ENCODE results near the gene TMED7.

Gene TMED7

GRCh38 chr5:115579216-115579615 is 46.6 kb downstream of the TMED7 start:
- DNase-seq, result no peak

- DNase-seq, result no peak
These were observed 47.2 kb downstream of the TMED7 start for GRCh38 chr5:115578657-115579056.

GRCh38 chr5:115577741-115578140 is 48.1 kb downstream of the TMED7 start:
- DNase-seq, result no peak

- DNase-seq, result no peak
These were observed 48.5 kb downstream of the TMED7 start for GRCh38 chr5:115577329-115577728.

- DNase-seq, result no peak
These were observed 50.4 kb downstream of the TMED7 start for GRCh38 chr5:115575167-115576070.

GRCh38 chr5:115573133-115573532 is 52.7 kb downstream of the TMED7 start:
- no peak for DNase-seq

GRCh38 chr5:115571441-115571878 is 54.4 kb downstream of the TMED7 start:
- no peak for DNase-seq

- no peak for DNase-seq
These were observed 57.2 kb downstream of the TMED7 start for GRCh38 chr5:115568668-115569067.

- DNase-seq, result no peak
These were observed 60.6 kb downstream of the TMED7 start for GRCh38 chr5:115565233-115565632.
